MCF 10A (cell line): ENCODE results near the gene CLEC16A. TPM values are rescaled to one million over a fixed set of nuclear protein-coding genes. Genes with fewer than 3 reads are reported as not detected.

ENCODE experiments used
- BruUV-seq: library from RNA; stranded (reverse); fragments of 400-500 nt; replicated peaks from 2 replicates; lab custom pipeline; 2021; lab: Mats Ljungman, UMichigan
- CTCF ChIA-PET: fragments of 300-600 bp; sonication (Branson Sonifier 250); formaldehyde crosslinking; extraction: SDS; loops from one replicate; lab custom pipeline; 2021; ENCODE audit warnings: antibody characterized with exemption, inconsistent platforms; lab: Yijun Ruan, JAX
- POLR2A ChIA-PET: fragments of 300-600, 350-650 bp; sonication (Branson Sonifier 250); formaldehyde crosslinking; extraction: SDS; loops from one replicate; lab custom pipeline; 2020; ENCODE audit warnings: antibody characterized with exemption, inconsistent platforms; lab: Yijun Ruan, JAX
- DNase-seq: peaks from one replicate; pipeline ENCODE4 v3.0.0-alpha.2; 2018; ENCODE audit not compliant: unreplicated experiment
- H3K27ac Mint-ChIP-seq: one replicate; pipeline ENCODE4 v1.8.0; 2022; ENCODE audit warnings: mild to moderate bottlenecking, low read depth, mixed read lengths; ENCODE audit not compliant: unreplicated experiment
- H3K27me3 Mint-ChIP-seq: one replicate; pipeline ENCODE4 v1.8.0; 2022; ENCODE audit warnings: mixed read lengths; ENCODE audit not compliant: insufficient read depth, unreplicated experiment
- H3K36me3 Mint-ChIP-seq: one replicate; pipeline ENCODE4 v1.8.0; 2022; ENCODE audit warnings: mild to moderate bottlenecking, moderate library complexity, mixed read lengths; ENCODE audit not compliant: insufficient read depth, unreplicated experiment
- H3K4me1 Mint-ChIP-seq: one replicate; pipeline ENCODE4 v1.8.0; 2022; ENCODE audit warnings: mixed read lengths; ENCODE audit not compliant: insufficient read depth, unreplicated experiment
- H3K4me3 Mint-ChIP-seq: one replicate; pipeline ENCODE4 v1.8.0; 2022; ENCODE audit warnings: mild to moderate bottlenecking, moderate library complexity, mixed read lengths; ENCODE audit not compliant: unreplicated experiment
- H3K9me3 Mint-ChIP-seq: one replicate; pipeline ENCODE4 v1.8.0; 2022; ENCODE audit warnings: mixed read lengths; ENCODE audit not compliant: unreplicated experiment
- intact Hi-C: fragments of 100-400 bp; cut with micrococcal nuclease; formaldehyde crosslinking; loops from 2 replicates; pipeline ENCODE4 v1.14.1; 2022
- total RNA-seq: library from RNA; stranded (reverse); gene quantifications from 2 replicates; pipeline ENCODE4 v1.2.3, GENCODE V29; 2022
- TF ChIP-seq, protein P1 (sequence below): fragments of 200-600 bp; IDR thresholded peaks from one replicate; pipeline ENCODE4 v1.8.0; 2022; ENCODE audit warnings: antibody characterized with exemption, mild to moderate bottlenecking; ENCODE audit not compliant: unreplicated experiment

CLEC16A gene
- total RNA-seq, 1 experiment from 2014 or later, result 32.4 TPM

DNA sequence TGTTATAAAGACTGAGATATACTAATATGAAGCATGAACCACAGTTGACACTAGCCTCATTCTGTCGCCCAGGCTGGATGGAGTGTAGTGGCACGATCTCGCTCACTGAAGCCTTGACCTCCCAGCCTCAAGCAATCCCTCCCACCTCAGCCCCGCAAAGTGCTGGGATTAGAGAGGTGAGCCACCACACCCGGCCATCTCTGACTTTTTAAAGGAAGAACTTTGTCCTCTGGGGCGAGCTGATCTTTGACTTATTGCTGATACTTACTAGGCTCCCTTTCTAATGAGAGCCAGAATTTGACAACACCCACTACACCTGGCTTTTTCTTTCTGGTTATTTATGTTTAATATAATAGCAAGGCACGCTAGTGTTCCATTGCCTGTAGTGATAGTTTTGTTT is 57.2 kb downstream of the CLEC16A start:
- no peaks in the 10 kb centered on the region for H3K27me3 Mint-ChIP-seq
- intact Hi-C loops, result no loop called here
- DNase-seq, result no peak
- peaks cover 12% of the 10 kb centered on the region for H3K4me1 Mint-ChIP-seq
- H3K36me3 Mint-ChIP-seq, result peaks cover 33% of the 10 kb centered on the region
- POLR2A ChIA-PET, result interaction anchor here (1.1 kb wide), 1 partner anchor 15 kb away, joined by 5 read pairs; no protein-coding TSS in a partner anchor
- BruUV-seq, result no TSS peak
- no peaks in the 10 kb centered on the region for H3K9me3 Mint-ChIP-seq
- CTCF ChIA-PET, result interaction anchor here (0.7 to 0.8 kb wide), 2 partner anchors 10 to 255 kb away, joined by 3 read pairs; partner anchors contain the start of gene SOCS1
- TF ChIP-seq, protein P1, sequence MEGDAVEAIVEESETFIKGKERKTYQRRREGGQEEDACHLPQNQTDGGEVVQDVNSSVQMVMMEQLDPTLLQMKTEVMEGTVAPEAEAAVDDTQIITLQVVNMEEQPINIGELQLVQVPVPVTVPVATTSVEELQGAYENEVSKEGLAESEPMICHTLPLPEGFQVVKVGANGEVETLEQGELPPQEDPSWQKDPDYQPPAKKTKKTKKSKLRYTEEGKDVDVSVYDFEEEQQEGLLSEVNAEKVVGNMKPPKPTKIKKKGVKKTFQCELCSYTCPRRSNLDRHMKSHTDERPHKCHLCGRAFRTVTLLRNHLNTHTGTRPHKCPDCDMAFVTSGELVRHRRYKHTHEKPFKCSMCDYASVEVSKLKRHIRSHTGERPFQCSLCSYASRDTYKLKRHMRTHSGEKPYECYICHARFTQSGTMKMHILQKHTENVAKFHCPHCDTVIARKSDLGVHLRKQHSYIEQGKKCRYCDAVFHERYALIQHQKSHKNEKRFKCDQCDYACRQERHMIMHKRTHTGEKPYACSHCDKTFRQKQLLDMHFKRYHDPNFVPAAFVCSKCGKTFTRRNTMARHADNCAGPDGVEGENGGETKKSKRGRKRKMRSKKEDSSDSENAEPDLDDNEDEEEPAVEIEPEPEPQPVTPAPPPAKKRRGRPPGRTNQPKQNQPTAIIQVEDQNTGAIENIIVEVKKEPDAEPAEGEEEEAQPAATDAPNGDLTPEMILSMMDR, result no peak
- no peak overlapping the region for H3K4me3 Mint-ChIP-seq
- no peak overlapping the region for H3K27ac Mint-ChIP-seq

DNA sequence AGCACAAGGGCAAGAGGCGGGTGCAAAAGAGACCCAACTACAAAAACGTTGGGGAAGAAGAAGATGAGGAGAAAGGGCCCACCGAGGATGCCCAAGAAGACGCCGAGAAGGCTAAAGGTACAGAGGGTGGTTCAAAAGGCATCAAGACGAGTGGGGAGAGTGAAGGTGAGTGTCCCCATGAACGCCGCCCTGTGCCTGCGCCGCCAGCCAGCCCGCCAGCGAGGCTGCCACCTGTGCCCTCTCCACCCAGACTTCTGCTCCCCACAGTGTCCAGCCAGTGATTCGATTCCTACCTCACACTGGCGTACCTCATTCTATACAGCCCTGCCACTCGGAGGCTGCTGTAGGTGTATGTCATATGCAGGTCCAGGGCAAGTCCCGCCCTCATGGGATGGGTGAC is 58.8 kb downstream of the CLEC16A start:
- no peak overlapping the region for H3K27ac Mint-ChIP-seq
- TF ChIP-seq, protein P1, result no peak

DNA sequence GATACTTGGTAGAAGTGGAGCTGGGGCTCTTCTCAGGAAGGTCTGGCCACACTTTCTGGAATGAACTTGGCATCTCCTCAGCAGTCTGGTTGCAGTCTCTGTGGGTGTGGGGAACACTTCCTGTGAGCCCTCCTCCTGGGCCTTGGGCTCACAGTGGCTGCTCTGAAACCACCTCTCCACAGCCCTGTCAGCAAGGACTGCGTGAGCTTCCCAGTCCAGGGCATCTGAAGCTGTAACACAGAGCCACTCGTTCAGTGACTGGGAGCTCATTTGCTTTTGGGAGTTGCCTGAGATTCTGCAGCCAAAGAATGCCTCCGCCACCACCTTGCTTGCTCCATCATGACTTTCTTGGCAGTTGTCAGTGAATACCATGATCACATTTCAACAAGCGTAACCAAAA is 60.0 kb downstream of the CLEC16A start:
- H3K4me3 Mint-ChIP-seq, result no peak overlapping the region

More for the DNA sequence above, 58.8 kb downstream of the CLEC16A start:
- Mint-ChIP-seq H3K9me3 (no peaks in the 10 kb centered on the region), H3K27me3 (no peaks in the 10 kb centered on the region), H3K4me3 (no peak overlapping the region), H3K36me3 (peaks cover 26% of the 10 kb centered on the region), H3K4me1 (peaks cover 18% of the 10 kb centered on the region)
- BruUV-seq, result no TSS peak
- CTCF ChIA-PET, result interaction anchor here (0.6 kb wide), 1 partner anchor 370 kb away, joined by 5 read pairs; no protein-coding TSS in a partner anchor
- DNase-seq, result no peak
- POLR2A ChIA-PET, result no interaction called here
- intact Hi-C loops, result no loop called here

DNA sequence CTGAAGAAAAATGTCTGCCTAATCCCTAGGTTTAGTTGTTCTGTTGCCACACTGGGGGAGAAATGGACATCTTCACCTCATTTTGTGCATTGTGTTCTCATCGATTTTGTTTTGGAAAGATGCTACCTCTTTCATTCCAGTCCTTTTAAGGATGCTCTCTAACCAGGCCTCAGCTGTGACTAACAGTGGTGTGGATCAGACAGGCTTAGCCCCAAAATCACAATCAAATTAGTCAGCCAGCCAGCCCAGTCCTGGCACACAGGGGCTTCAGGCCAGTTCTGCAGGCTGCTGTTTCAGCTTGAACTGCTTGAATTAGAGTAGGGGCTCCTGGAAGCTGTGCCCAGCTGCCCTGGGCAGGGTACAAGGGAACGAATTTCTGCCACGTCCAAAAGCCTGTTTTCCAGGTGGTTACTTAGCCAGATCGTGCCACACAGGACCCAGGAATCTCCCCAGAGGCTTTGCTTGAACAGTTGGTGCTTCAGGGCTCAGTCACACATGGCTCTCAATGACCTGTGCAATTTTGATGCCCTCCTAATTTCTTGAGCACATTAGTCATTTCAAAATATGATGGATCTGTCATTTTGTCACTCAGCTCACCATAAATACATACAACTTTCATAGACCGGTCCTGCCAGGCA is 60.7 kb downstream of the CLEC16A start:
- Mint-ChIP-seq H3K36me3 (peaks cover 19% of the 10 kb centered on the region), H3K4me3 (no peak overlapping the region), H3K4me1 (peaks cover 28% of the 10 kb centered on the region), H3K9me3 (no peaks in the 10 kb centered on the region), H3K27ac (peak overlapping the region; percentile 73), H3K27me3 (no peaks in the 10 kb centered on the region)
- intact Hi-C loops, result no loop called here
- CTCF ChIA-PET, result interaction anchor here (0.5 to 1.2 kb wide), 4 partner anchors 10 to 529 kb away, joined by 3 to 5 read pairs (median 3); partner anchors contain the start of gene EMP2
- BruUV-seq, result no TSS peak
- DNase-seq, result no peak
- POLR2A ChIA-PET, result interaction anchor here (0.8 to 1.6 kb wide), 3 partner anchors 8 to 12 kb away, joined by 3 to 6 read pairs (median 4); no protein-coding TSS in a partner anchor
- TF ChIP-seq, protein P1, result no peak

More for the DNA sequence above, 60.0 kb downstream of the CLEC16A start:
- no peak for DNase-seq
- ChIA-PET POLR2A (interaction anchor here (1.2 to 1.6 kb wide), 2 partner anchors 9 to 11 kb away, joined by 3 to 6 read pairs; no protein-coding TSS in a partner anchor), CTCF (interaction anchor here (0.5 to 1.2 kb wide), 4 partner anchors 11 to 710 kb away, joined by 3 to 5 read pairs (median 3); partner anchors contain the start of gene EMP2)
- Mint-ChIP-seq H3K27ac (peak overlapping the region; percentile 73), H3K27me3 (no peaks in the 10 kb centered on the region), H3K9me3 (no peaks in the 10 kb centered on the region), H3K4me1 (peaks cover 25% of the 10 kb centered on the region), H3K36me3 (peaks cover 19% of the 10 kb centered on the region)
- BruUV-seq, result no TSS peak
- TF ChIP-seq, protein P1, result no peak
- intact Hi-C loops, result no loop called here
